H9 (cell line): ENCODE results near the gene TRIP10. TPM values are rescaled to one million over a fixed set of nuclear protein-coding genes. Genes with fewer than 3 reads are reported as not detected.

ENCODE experiments used
- DNase-seq: peaks from one replicate; pipeline ENCODE4 v3.0.0-alpha.2; 2017
- H2AFZ ChIP-seq: one replicate; pipeline ENCODE4 v1.6.1; 2013; ENCODE audit warnings: mild to moderate bottlenecking, low read length, control low read depth, moderate library complexity
- H2AK5ac ChIP-seq: 2 replicates; pipeline ENCODE4 v1.6.1; 2013; ENCODE audit warnings: low read length, control low read depth, mixed read lengths; ENCODE audit not compliant: insufficient read length
- H2BK120ac ChIP-seq: one replicate; pipeline ENCODE4 v1.6.1; 2013; ENCODE audit warnings: low read depth, mild to moderate bottlenecking, low read length, control low read depth, inconsistent platforms; ENCODE audit not compliant: poor library complexity, severe bottlenecking
- H2BK12ac ChIP-seq: 2 replicates; pipeline ENCODE4 v1.6.1; 2013; ENCODE audit warnings: low read length, control low read depth, mixed read lengths, low read depth; ENCODE audit not compliant: insufficient read length
- H2BK15ac ChIP-seq: 2 replicates; pipeline ENCODE4 v1.6.1; 2013; ENCODE audit warnings: low read depth, low read length, control low read depth
- H2BK20ac ChIP-seq: one replicate; pipeline ENCODE4 v1.6.1; 2013; ENCODE audit warnings: low read depth, mild to moderate bottlenecking, low read length, control low read depth, inconsistent platforms; ENCODE audit not compliant: poor library complexity, severe bottlenecking
- H2BK5ac ChIP-seq: 2 replicates; pipeline ENCODE4 v1.6.1; 2013; ENCODE audit warnings: low read length, control low read depth, mixed read lengths; ENCODE audit not compliant: insufficient read length
- H3K14ac ChIP-seq: 2 replicates; pipeline ENCODE4 v1.6.1; 2013; ENCODE audit warnings: low read length, control low read depth; ENCODE audit not compliant: insufficient read depth
- H3K18ac ChIP-seq: 2 replicates; pipeline ENCODE4 v1.6.1; 2013; ENCODE audit warnings: low read depth, mild to moderate bottlenecking, mixed read lengths, low read length, control low read depth; ENCODE audit not compliant: insufficient read length
- H3K23ac ChIP-seq: 2 replicates; pipeline ENCODE4 v1.6.1; 2013; ENCODE audit warnings: low read length, control low read depth, mixed read lengths, low read depth; ENCODE audit not compliant: insufficient read length
- H3K23me2 ChIP-seq: 2 replicates; pipeline ENCODE4 v1.6.1; 2013; ENCODE audit warnings: low read depth, mild to moderate bottlenecking, mixed read lengths, low read length, control low read depth; ENCODE audit not compliant: insufficient read length, poor library complexity, severe bottlenecking
- H3K27ac ChIP-seq: 2 replicates; pipeline ENCODE4 v1.5.1; 2013; ENCODE audit warnings: low read length, control low read depth, mixed read lengths, low read depth; ENCODE audit not compliant: insufficient read length
- H3K27me3 ChIP-seq: 2 replicates; pipeline ENCODE4 v1.6.1; 2013; ENCODE audit warnings: low read length, control low read depth, inconsistent platforms; ENCODE audit not compliant: insufficient read depth
- H3K4ac ChIP-seq: 2 replicates; pipeline ENCODE4 v1.6.1; 2013; ENCODE audit warnings: low read depth, mild to moderate bottlenecking, control low read depth, inconsistent platforms, low read length, moderate library complexity
- H3K4me1 ChIP-seq: 2 replicates; pipeline ENCODE4 v1.6.1; 2013; ENCODE audit warnings: low read length, control low read depth, inconsistent platforms; ENCODE audit not compliant: insufficient read depth
- H3K4me2 ChIP-seq: 2 replicates; pipeline ENCODE4 v1.6.1; 2013; ENCODE audit warnings: low read length, control low read depth, mixed read lengths; ENCODE audit not compliant: insufficient read length, insufficient read depth
- H3K56ac ChIP-seq: 2 replicates; pipeline ENCODE4 v1.6.1; 2013; ENCODE audit warnings: low read depth, mild to moderate bottlenecking, mixed read lengths, low read length, control low read depth; ENCODE audit not compliant: insufficient read length
- H3K79me1 ChIP-seq: 2 replicates; pipeline ENCODE4 v1.6.1; 2013; ENCODE audit warnings: low read depth, mild to moderate bottlenecking, moderate library complexity, low read length, control low read depth, inconsistent platforms; ENCODE audit not compliant: insufficient read depth, poor library complexity, severe bottlenecking
- H3K79me2 ChIP-seq: 2 replicates; pipeline ENCODE4 v1.6.1; 2013; ENCODE audit warnings: low read length, control low read depth, inconsistent platforms; ENCODE audit not compliant: insufficient read depth
- H3K9ac ChIP-seq: 2 replicates; pipeline ENCODE4 v1.6.1; 2013; ENCODE audit warnings: low read length, control low read depth, mixed read lengths; ENCODE audit not compliant: insufficient read length; ENCODE audit errors: extremely low read depth
- H3K9me3 ChIP-seq: one replicate; pipeline ENCODE4 v1.6.1; 2013; ENCODE audit warnings: low read depth, low read length, inconsistent platforms; ENCODE audit not compliant: control insufficient read depth
- H3T11ph ChIP-seq: one replicate; pipeline ENCODE4 v1.6.1; 2013; ENCODE audit warnings: mild to moderate bottlenecking, low read length, control low read depth, inconsistent platforms
- H4K20me1 ChIP-seq: one replicate; pipeline ENCODE4 v1.6.1; 2013; ENCODE audit not compliant: control insufficient read depth, insufficient read length, insufficient read depth
- H4K5ac ChIP-seq: 2 replicates; pipeline ENCODE4 v1.6.1; 2013; ENCODE audit warnings: low read depth, mild to moderate bottlenecking, mixed read lengths, low read length, control low read depth; ENCODE audit not compliant: insufficient read length
- H4K8ac ChIP-seq: replicated peaks from 2 replicates; pipeline ENCODE4 v1.6.1; 2013; ENCODE audit warnings: low read length, control low read depth, mixed read lengths, low read depth; ENCODE audit not compliant: insufficient read length
- H4K91ac ChIP-seq: 2 replicates; pipeline ENCODE4 v1.6.1; 2013; ENCODE audit warnings: low read depth, mild to moderate bottlenecking, moderate library complexity, mixed read lengths, low read length, control low read depth; ENCODE audit not compliant: insufficient read length
- H3K27ac Mint-ChIP-seq, 3 experiments: 2 replicates in 2 of 3; 3 replicates in 1 of 3; pipeline ENCODE4 v1.8.0; 2020 to 2021; ENCODE audit warnings: mixed read lengths in 3 of 3, mild to moderate bottlenecking in 1 of 3, moderate library complexity in 1 of 3
- H3K27me3 Mint-ChIP-seq: 2 replicates; pipeline ENCODE4 v1.8.0; 2021; ENCODE audit warnings: low read depth, mild to moderate bottlenecking, moderate library complexity, mixed read lengths
- H3K36me3 Mint-ChIP-seq, 3 experiments: 2 replicates in 2 of 3; 3 replicates in 1 of 3; pipeline ENCODE4 v1.8.0; 2020 to 2021; ENCODE audit warnings: low read depth in 3 of 3, mixed read lengths in 3 of 3; ENCODE audit not compliant: insufficient read depth in 1 of 3
- H3K4me1 Mint-ChIP-seq, 2 experiments: 2 replicates each; pipeline ENCODE4 v1.8.0; 2020; ENCODE audit warnings: mixed read lengths in 2 of 2
- H3K4me3 Mint-ChIP-seq, 2 experiments: 2 replicates in 1 of 2; 3 replicates in 1 of 2; pipeline ENCODE4 v1.8.0; 2020 to 2021; ENCODE audit warnings: mild to moderate bottlenecking in 2 of 2, mixed read lengths in 2 of 2, moderate library complexity in 1 of 2
- H3K9me3 Mint-ChIP-seq, 2 experiments: 2 replicates in 1 of 2; 3 replicates in 1 of 2; pipeline ENCODE4 v1.8.0; 2020; ENCODE audit warnings: mild to moderate bottlenecking in 2 of 2, mixed read lengths in 2 of 2, moderate library complexity in 1 of 2
- WGBS: extraction: QIAGEN DNeasy Blood & Tissue Kit; methylation state at CpG from one replicate; pipeline ENCODE4 v1.1.7; 2013; ENCODE audit warnings: missing lambda C conversion rate, low lambda C conversion rate, mixed read lengths; ENCODE audit not compliant: insufficient read length; ENCODE audit errors: extremely low coverage; 5-methylcytosine and 5-hydroxymethylcytosine counted together
- total RNA-seq: library from RNA; stranded (reverse); gene quantifications from 2 replicates; pipeline ENCODE4 v1.2.1, GENCODE V29; 2021
- TF ChIP-seq, protein P1 (sequence below): fragments of 200-600 bp; sonication (generic); conservative IDR thresholded peaks from 3 replicates; pipeline ENCODE4 v1.8.0; 2021; ENCODE audit warnings: antibody characterized with exemption, mild to moderate bottlenecking

TRIP10 gene
- total RNA-seq, 1 experiment from 2014 or later = 56.4 TPM

DNA sequence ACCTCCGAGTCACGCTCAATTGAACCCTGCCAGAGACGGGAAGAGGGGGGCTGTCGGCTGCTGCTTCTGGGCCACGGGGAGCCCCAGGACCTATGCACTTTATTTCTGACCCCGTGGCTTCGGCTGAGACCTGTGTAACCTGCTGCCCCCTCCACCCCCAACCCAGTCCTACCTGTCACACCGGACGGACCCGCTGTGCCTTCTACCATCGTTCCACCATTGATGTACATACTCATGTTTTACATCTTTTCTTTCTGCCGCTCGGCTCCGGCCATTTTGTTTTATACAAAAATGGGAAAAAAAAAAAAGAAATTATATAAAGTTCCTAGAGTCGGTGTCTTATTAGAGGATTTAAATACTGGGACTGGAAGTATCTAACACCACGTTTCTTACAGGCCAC lies 11.7 kb downstream of the TRIP10 start:
- no peak overlapping the region for H3T11ph ChIP-seq
- H3K14ac ChIP-seq = no peak overlapping the region
- no peak overlapping the region for H2BK12ac ChIP-seq
- H4K91ac ChIP-seq = no peak overlapping the region
- H3K9me3 Mint-ChIP-seq = no peaks in the 10 kb centered on the region
- H2BK5ac ChIP-seq = no peak overlapping the region
- no peaks in the 10 kb centered on the region for H3K79me1 ChIP-seq
- no peak overlapping the region for H3K18ac ChIP-seq
- no peak overlapping the region for H3K27ac ChIP-seq
- no peak overlapping the region for H3K4me2 ChIP-seq
- H3K9me3 ChIP-seq = no peaks in the 10 kb centered on the region
- H2AFZ ChIP-seq = no peak overlapping the region
- H3K36me3 Mint-ChIP-seq = peaks cover 27 to 67% (median 63%) of the 10 kb centered on the region in 3 experiments
- H3K79me2 ChIP-seq = no peaks in the 10 kb centered on the region
- H3K27me3 Mint-ChIP-seq = no peaks in the 10 kb centered on the region
- H3K27ac Mint-ChIP-seq = no peak overlapping the region
- H2AK5ac ChIP-seq = no peak overlapping the region
- no peak overlapping the region for H2BK120ac ChIP-seq
- H4K5ac ChIP-seq = no peak overlapping the region
- H3K9ac ChIP-seq = no peak overlapping the region
- no peaks in the 10 kb centered on the region; the same call in 1 of the 2 replicates for H3K4me1 ChIP-seq
- H3K4me1 Mint-ChIP-seq = peaks cover 5% of the 10 kb centered on the region in 2 experiments; a peak in 2 of 4 replicates
- H3K4ac ChIP-seq = no peak overlapping the region
- H4K8ac ChIP-seq = no peak overlapping the region
- H3K27me3 ChIP-seq = no peaks in the 10 kb centered on the region; the same call in 1 of the 2 replicates
- peaks cover 4% of the 10 kb centered on the region for H3K23me2 ChIP-seq
- no peak overlapping the region for H2BK20ac ChIP-seq
- TF ChIP-seq, protein P1, sequence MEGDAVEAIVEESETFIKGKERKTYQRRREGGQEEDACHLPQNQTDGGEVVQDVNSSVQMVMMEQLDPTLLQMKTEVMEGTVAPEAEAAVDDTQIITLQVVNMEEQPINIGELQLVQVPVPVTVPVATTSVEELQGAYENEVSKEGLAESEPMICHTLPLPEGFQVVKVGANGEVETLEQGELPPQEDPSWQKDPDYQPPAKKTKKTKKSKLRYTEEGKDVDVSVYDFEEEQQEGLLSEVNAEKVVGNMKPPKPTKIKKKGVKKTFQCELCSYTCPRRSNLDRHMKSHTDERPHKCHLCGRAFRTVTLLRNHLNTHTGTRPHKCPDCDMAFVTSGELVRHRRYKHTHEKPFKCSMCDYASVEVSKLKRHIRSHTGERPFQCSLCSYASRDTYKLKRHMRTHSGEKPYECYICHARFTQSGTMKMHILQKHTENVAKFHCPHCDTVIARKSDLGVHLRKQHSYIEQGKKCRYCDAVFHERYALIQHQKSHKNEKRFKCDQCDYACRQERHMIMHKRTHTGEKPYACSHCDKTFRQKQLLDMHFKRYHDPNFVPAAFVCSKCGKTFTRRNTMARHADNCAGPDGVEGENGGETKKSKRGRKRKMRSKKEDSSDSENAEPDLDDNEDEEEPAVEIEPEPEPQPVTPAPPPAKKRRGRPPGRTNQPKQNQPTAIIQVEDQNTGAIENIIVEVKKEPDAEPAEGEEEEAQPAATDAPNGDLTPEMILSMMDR = no peak
- no peak overlapping the region for H3K56ac ChIP-seq
- H4K20me1 ChIP-seq = no peaks in the 10 kb centered on the region
- no CpG with 5 or more reads among the region's 16 CpGs for WGBS
- H2BK15ac ChIP-seq = no peak overlapping the region
- no peak overlapping the region for H3K23ac ChIP-seq
- no peak overlapping the region; a peak in 2 of 5 replicates for H3K4me3 Mint-ChIP-seq
- DNase-seq = no peak
